K562 (cell line): ENCODE measurements around the gene PCDHA5. TPM values are rescaled to one million over a fixed set of nuclear protein-coding genes. Genes with fewer than 3 reads are reported as not detected.
A peak's percentile ranks its signal among the peaks of the same experiment; 100 is the strongest.
"Not testable (repeated sequence)": the region's sequence is repeated elsewhere in the genome, so short reads cannot be mapped to it uniquely, and the experiment has no call there.

Experiments used
- ATAC-seq: fragments of 200-7000 bp; cut with Tn5 transposase; 3 replicates; pipeline ENCODE4 v1.9.1; 2020; ENCODE audit warnings: moderate library complexity
- BruUV-seq: library from RNA; stranded (reverse); fragments of 400-500 nt; replicated peaks from 2 replicates; lab custom pipeline; 2021; lab: Mats Ljungman, UMichigan
- CTCF ChIA-PET: fragments of 300-600 bp; formaldehyde crosslinking; extraction: SDS; loops from one replicate; lab custom pipeline; 2021; ENCODE audit warnings: low intra/inter-chr PET ratio; lab: Yijun Ruan, JAX
- POLR2A ChIA-PET: fragments of 300-600, 350-650 bp; sonication (Branson Sonifier 250); formaldehyde crosslinking; extraction: SDS; loops from one replicate; lab custom pipeline; 2021; ENCODE audit warnings: antibody characterized with exemption, inconsistent platforms; lab: Yijun Ruan, JAX
- DNase-seq, 4 experiments: peaks; one replicate each; pipeline versions ENCODE4 v3.0.0 to v3.0.0-alpha.2; 2011 to 2018; ENCODE audit warnings: low spot score in 3 of 4, mixed read lengths in 3 of 4; ENCODE audit errors: extremely low read depth in 1 of 4
- FAIRE-seq: peaks from 2 replicates; lab custom pipeline; 2011; peaks lifted over from hg19 to GRCh38; lab: Jason Lieb, UNC
- H2AFZ ChIP-seq: 2 replicates; pipeline ENCODE4 v1.6.0; 2011; ENCODE audit warnings: low read depth, low read length, control low read depth, inconsistent platforms
- H3K27ac ChIP-seq: fragments of 200-600 bp; 3 replicates; pipeline ENCODE4 v1.8.0; 2011; ENCODE audit warnings: low read depth, mild to moderate bottlenecking, control low read depth, inconsistent platforms, low read length, moderate library complexity, mixed read lengths; ENCODE audit errors: extremely low read depth
- H3K27me3 ChIP-seq, 2 experiments: fragments of 300-600 bp in 1 of 2; 2 replicates in 1 of 2; 3 replicates in 1 of 2; pipeline versions ENCODE4 v1.6.0 to v1.8.0; 2011; ENCODE audit warnings: inconsistent platforms in 2 of 2, low read length in 2 of 2, mild to moderate bottlenecking in 1 of 2, mixed read lengths in 1 of 2, moderate library complexity in 1 of 2; ENCODE audit not compliant: control insufficient read depth in 2 of 2, insufficient read depth in 2 of 2
- H3K36me3 ChIP-seq: fragments of 300-600 bp; 3 replicates; pipeline ENCODE4 v1.8.0; 2011; ENCODE audit warnings: mild to moderate bottlenecking, low read length, inconsistent platforms; ENCODE audit not compliant: control insufficient read depth, insufficient read depth
- H3K4me1 ChIP-seq, 2 experiments: fragments of 200-600 bp in 1 of 2; replicated peaks in 1 of 2; 2 replicates in 1 of 2; 3 replicates in 1 of 2; pipeline versions ENCODE4 v1.5.1 to v1.8.0; 2011; ENCODE audit warnings: inconsistent platforms in 2 of 2, low read length in 2 of 2, mild to moderate bottlenecking in 1 of 2, mixed read lengths in 1 of 2, moderate library complexity in 1 of 2; ENCODE audit not compliant: control insufficient read depth in 2 of 2, insufficient read depth in 2 of 2
- H3K4me2 ChIP-seq: 2 replicates; pipeline ENCODE4 v1.6.1; 2011; ENCODE audit warnings: low read length, control low read depth, inconsistent platforms, mixed read lengths; ENCODE audit not compliant: insufficient read depth
- H3K4me3 ChIP-seq: fragments of 200-600 bp; sonication (generic), shearing (Covaris generic); 2 replicates; pipeline ENCODE4 v1.5.1; 2016; ENCODE audit warnings: control low read depth, inconsistent platforms
- H3K79me2 ChIP-seq: fragments of 200-600 bp; 3 replicates; pipeline ENCODE4 v1.8.0; 2011; ENCODE audit warnings: low read length, inconsistent platforms; ENCODE audit not compliant: control insufficient read depth, insufficient read depth
- H3K9ac ChIP-seq, 2 experiments: 2 replicates each; pipeline versions ENCODE4 v1.6.0 to v1.6.1; 2011; ENCODE audit warnings: low read depth in 2 of 2, low read length in 2 of 2, control low read depth in 1 of 2, inconsistent platforms in 1 of 2, mild to moderate bottlenecking in 1 of 2, mixed read lengths in 1 of 2; ENCODE audit not compliant: insufficient read depth in 1 of 2
- H3K9me1 ChIP-seq: one replicate; pipeline ENCODE4 v1.6.0; 2011; ENCODE audit warnings: inconsistent platforms, mild to moderate bottlenecking, low read length, moderate library complexity; ENCODE audit not compliant: control insufficient read depth, insufficient read depth
- H3K9me3 ChIP-seq: replicated peaks from 2 replicates; pipeline ENCODE4 v1.5.1; 2011; ENCODE audit warnings: low read depth, low read length, inconsistent platforms; ENCODE audit not compliant: control insufficient read depth, insufficient read depth
- H4K20me1 ChIP-seq: replicated peaks from 2 replicates; pipeline ENCODE4 v1.6.1; 2011; ENCODE audit warnings: low read length, inconsistent platforms, mixed read lengths; ENCODE audit not compliant: control insufficient read depth, insufficient read depth
- RAD21 ChIP-seq, 2 experiments: fragments of 250-450 bp in 1 of 2; fragments of 450-650 bp in 1 of 2; sonication (Bioruptor Pico) in 1 of 2; formaldehyde crosslinking in 1 of 2; IDR thresholded peaks in 1 of 2; conservative IDR thresholded peaks in 1 of 2; 2 replicates each; pipeline versions ENCODE4 v1.4.0 to v1.8.0; 2020 to 2022; ENCODE audit warnings: mild to moderate bottlenecking in 2 of 2, moderate library complexity in 1 of 2
- ZNF444 ChIP-seq: fragments of 250-450 bp; sonication (Bioruptor Pico); IDR thresholded peaks from 2 replicates; pipeline ENCODE4 v1.4.0; 2020; ENCODE audit warnings: mild to moderate bottlenecking, moderate library complexity
- WGBS: fragments of 100-300 bp; shearing (Covaris generic); methylation state at CpG from one replicate; pipeline ENCODE4 v1.1.6; 2016; ENCODE audit warnings: low coverage, mixed read lengths; ENCODE audit not compliant: insufficient coverage; ENCODE audit errors: missing lambda C conversion rate; 5-methylcytosine and 5-hydroxymethylcytosine counted together
- in situ Hi-C: fragments of 300-500 bp; cut with MboI; formaldehyde crosslinking; loops from 4 replicates; pipeline ENCODE4 v1.15.0; 2018; ENCODE audit warnings: inconsistent platforms, mixed read lengths
- intact Hi-C: fragments of 100-400 bp; cut with micrococcal nuclease; formaldehyde crosslinking; loops from 2 replicates; pipeline ENCODE4 v1.14.2; 2022
- polyA plus RNA-seq, 8 experiments: library from polyadenylated mRNA; depleted of rRNA in 4 of 8; stranded (reverse) in 5 of 8; unstranded in 3 of 8; fragments of >200 nt; fragmentation: Nextera tagmentation in 2 of 8; fragmentation: Illumina TruSeq in 1 of 8; extraction: Ambion mirVana in 2 of 8; extraction: Trizol in 1 of 8; gene quantifications; 2 replicates each; pipeline versions ENCODE4 v1.2.1 to v1.2.3, GENCODE V29; 2011 to 2014; ENCODE audit warnings: inconsistent platforms in 1 of 8, missing spikeins in 1 of 8
- total RNA-seq, 7 experiments: library from RNA; depleted of rRNA in 6 of 7; stranded (reverse); fragments of >200 nt in 6 of 7; fragmentation: Illumina TruSeq in 2 of 7; extraction: Trizol in 2 of 7; gene quantifications; 2 replicates each; pipeline versions ENCODE4 v1.2.1 to v1.2.3, GENCODE V29; 2011 to 2021; ENCODE audit warnings: low replicate concordance in 1 of 7
- TF ChIP-seq, protein P1 (sequence below): IDR thresholded peaks from 2 replicates; pipeline ENCODE4 v1.6.1; 2016; ENCODE audit warnings: missing genetic modification characterization, missing compliant biosample characterization
- TF ChIP-seq, protein P2 (sequence below), 3 experiments: IDR thresholded peaks in 2 of 3; conservative IDR thresholded peaks in 1 of 3; 2 replicates each; pipeline ENCODE4 v1.5.1; 2011 to 2012; ENCODE audit warnings: low read length in 3 of 3, mild to moderate bottlenecking in 3 of 3, control low read depth in 2 of 3, improper control_type of control experiment in 1 of 3, inconsistent platforms in 1 of 3, low read depth in 1 of 3, mixed read lengths in 1 of 3, moderate library complexity in 1 of 3; ENCODE audit not compliant: insufficient read depth in 2 of 3

The PCDHA5 gene
- total and polyA plus RNA-seq, 9 of the 15 experiments (the other 6 are each of a cell fraction or from before 2014, with no cell fraction given) = not detected

DNA sequence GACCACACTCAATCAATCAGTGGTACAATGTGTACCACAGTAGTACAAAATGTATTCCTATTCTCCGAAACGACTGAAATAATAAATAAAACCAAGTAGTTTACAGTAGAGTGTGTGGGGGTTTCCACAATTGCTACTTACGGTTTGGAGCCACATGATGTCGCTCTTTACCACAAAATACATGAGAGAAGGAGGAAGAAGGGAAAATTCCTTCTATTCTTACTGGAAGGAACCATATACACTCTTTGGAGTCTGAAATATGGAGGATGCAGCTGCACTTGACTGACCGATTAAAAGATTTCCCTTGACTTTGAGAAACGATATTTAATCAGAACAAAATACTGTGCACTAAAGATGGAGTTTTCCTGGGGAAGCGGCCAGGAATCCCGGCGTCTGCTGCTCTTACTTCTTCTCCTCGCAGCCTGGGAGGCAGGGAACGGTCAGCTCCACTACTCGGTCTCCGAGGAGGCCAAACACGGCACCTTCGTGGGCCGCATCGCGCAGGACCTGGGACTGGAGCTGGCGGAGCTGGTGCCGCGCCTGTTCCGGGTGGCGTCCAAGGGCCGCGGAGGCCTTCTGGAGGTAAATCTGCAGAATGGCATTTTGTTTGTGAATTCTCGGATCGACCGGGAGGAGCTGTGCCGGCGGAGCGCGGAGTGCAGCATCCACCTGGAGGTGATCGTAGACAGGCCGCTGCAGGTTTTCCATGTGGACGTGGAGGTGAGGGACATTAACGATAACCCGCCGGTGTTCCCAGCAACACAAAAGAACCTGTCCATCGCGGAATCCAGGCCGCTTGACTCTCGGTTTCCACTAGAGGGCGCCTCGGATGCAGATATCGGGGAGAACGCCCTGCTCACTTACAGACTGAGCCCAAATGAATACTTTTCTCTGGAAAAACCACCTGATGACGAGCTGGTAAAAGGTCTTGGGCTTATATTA, 14.3 kb upstream of the PCDHA5 start, which contains the start of gene PCDHA4:
PCDHA4 (plus strand) TSS at position 235 of the 942 bp plus-strand sequence.
- H3K4me1 ChIP-seq = peaks cover 0 to 11% of the 10 kb centered on the region in 2 experiments; a peak in 2 of 5 replicates
- intact Hi-C loops = no loop called here
- no peak within 1 kb of the TSS for H3K27ac ChIP-seq
- BruUV-seq = no TSS peak
- no peaks in the 10 kb centered on the region for H3K27me3 ChIP-seq
- DNase-seq (peak in 3 of 4 experiments; percentile 13 to 47 (median 17)), FAIRE-seq (no peak), ATAC-seq (peak; percentile 86)
- WGBS = 9% methylated on average over 40 of the region's 47 CpGs
- no peak within 1 kb of the TSS for H3K4me2 ChIP-seq
- H3K9me3 ChIP-seq = no peaks in the 10 kb centered on the region; the same call in 1 of the 2 replicates
- H4K20me1 ChIP-seq = no peaks in the 10 kb centered on the region
- no peak within 1 kb of the TSS for H2AFZ ChIP-seq
- no peaks in the 10 kb centered on the region for H3K79me2 ChIP-seq
- TF ChIP-seq, protein P1, sequence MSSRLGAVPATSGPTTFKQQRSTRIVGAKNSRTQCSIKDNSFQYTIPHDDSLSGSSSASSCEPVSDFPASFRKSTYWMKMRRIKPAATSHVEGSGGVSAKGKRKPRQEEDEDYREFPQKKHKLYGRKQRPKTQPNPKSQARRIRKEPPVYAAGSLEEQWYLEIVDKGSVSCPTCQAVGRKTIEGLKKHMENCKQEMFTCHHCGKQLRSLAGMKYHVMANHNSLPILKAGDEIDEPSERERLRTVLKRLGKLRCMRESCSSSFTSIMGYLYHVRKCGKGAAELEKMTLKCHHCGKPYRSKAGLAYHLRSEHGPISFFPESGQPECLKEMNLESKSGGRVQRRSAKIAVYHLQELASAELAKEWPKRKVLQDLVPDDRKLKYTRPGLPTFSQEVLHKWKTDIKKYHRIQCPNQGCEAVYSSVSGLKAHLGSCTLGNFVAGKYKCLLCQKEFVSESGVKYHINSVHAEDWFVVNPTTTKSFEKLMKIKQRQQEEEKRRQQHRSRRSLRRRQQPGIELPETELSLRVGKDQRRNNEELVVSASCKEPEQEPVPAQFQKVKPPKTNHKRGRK = no peak
- TF ChIP-seq, protein P2, sequence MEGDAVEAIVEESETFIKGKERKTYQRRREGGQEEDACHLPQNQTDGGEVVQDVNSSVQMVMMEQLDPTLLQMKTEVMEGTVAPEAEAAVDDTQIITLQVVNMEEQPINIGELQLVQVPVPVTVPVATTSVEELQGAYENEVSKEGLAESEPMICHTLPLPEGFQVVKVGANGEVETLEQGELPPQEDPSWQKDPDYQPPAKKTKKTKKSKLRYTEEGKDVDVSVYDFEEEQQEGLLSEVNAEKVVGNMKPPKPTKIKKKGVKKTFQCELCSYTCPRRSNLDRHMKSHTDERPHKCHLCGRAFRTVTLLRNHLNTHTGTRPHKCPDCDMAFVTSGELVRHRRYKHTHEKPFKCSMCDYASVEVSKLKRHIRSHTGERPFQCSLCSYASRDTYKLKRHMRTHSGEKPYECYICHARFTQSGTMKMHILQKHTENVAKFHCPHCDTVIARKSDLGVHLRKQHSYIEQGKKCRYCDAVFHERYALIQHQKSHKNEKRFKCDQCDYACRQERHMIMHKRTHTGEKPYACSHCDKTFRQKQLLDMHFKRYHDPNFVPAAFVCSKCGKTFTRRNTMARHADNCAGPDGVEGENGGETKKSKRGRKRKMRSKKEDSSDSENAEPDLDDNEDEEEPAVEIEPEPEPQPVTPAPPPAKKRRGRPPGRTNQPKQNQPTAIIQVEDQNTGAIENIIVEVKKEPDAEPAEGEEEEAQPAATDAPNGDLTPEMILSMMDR (IDR thresholded peaks at IDR 0.05 in 2 of 3, conservative IDR thresholded peaks at IDR 0.05 in 1 of 3; ENCODE audit: insufficient read depth in 2 of 3, low read depth in 1 of 3, low read length in 3 of 3) = peak; percentile 38 to 58 (median 56)
- no peak for TF ChIP-seq ZNF444 (CRISPR knock-in tag)
- TF ChIP-seq RAD21 (CRISPR knock-in tag; conservative IDR thresholded peaks at IDR 0.05 in 1 of 2, IDR thresholded peaks at IDR 0.05 in 1 of 2) = peak in 1 of 2 experiments; percentile 22; a peak in 1 of 4 replicates
- H3K36me3 ChIP-seq = no peaks in the 10 kb centered on the region
- no peak within 1 kb of the TSS for H3K4me3 ChIP-seq
- H3K9me1 ChIP-seq = no peaks in the 10 kb centered on the region
- H3K9ac ChIP-seq = no peak within 1 kb of the TSS
- POLR2A ChIA-PET = no interaction called here
- CTCF ChIA-PET = no interaction called here
- in situ Hi-C loops = no loop called here

DNA sequence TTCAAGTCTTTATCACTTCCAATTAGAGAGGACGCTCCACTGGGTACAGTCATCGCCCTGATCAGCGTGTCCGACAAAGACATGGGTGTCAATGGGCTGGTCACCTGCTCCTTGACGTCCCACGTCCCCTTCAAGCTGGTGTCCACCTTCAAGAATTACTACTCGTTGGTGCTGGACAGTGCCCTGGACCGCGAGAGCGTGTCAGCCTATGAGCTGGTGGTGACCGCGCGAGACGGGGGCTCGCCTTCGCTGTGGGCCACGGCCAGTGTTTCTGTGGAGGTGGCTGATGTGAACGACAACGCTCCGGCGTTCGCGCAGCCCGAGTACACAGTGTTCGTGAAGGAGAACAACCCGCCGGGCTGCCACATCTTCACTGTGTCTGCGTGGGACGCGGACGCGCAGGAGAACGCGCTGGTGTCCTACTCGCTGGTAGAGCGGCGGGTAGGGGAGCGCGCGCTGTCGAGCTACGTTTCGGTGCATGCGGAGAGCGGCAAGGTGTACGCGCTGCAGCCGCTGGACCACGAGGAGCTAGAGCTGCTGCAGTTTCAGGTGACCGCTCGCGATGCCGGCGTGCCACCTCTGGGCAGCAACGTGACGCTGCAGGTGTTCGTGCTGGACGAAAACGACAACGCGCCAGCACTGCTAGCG, 13.0 kb upstream of the PCDHA5 start:
- 47% methylated on average over 50 of the region's 62 CpGs for WGBS
- H3K4me3 ChIP-seq, H3K27ac ChIP-seq, FAIRE-seq, in situ Hi-C loops, BruUV-seq, H3K4me1 ChIP-seq, H3K79me2 ChIP-seq, DNase-seq, intact Hi-C loops, H3K9me1 ChIP-seq, H4K20me1 ChIP-seq, H3K9me3 ChIP-seq, H3K9ac ChIP-seq, H3K27me3 ChIP-seq, ATAC-seq, H3K36me3 ChIP-seq, H3K4me2 ChIP-seq, POLR2A ChIA-PET, H2AFZ ChIP-seq, CTCF ChIA-PET: not testable (repeated sequence)
